ENCODE results near the gene CDC42EP5.
A peak's percentile ranks its signal among the peaks of the same experiment; 100 is the strongest.

Gene CDC42EP5

DNA sequence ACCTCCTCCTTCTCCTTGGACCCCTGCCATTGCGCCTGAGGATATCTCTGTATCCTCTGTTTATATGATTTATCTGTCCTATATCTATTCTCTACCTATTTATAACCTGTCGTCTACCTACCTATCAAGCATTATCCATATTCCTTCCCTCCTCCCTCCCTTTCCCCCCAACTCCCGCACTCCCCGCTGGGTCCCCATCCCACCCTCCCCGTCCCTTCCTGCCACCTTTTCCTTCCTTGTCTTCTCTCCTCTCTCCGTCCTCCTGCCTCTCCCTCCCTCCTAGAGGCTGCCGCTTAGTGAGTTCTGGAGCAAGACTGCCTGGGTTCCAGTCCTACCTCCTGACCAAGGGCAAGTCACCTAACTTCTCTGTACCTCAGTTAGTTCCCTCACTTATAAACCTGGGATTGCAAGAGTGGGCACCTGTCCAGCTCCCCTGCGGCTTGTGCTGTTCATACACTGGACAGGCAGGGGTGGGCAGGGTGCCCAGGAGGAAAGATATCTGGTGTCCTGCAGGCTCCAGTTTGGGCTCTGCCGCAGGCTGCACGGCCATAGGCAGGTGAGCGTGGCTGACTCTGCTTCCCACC, 41.7 kb downstream of the CDC42EP5 start:
- WGBS, 2 donors (ENCODE audit: extremely low coverage in 2 of 2, insufficient read length in 2 of 2, insufficient replicate concordance in 1 of 2), result no CpG with 5 or more reads among the region's 11 CpGs
- H4K8ac ChIP-seq (ENCODE audit: low read depth, low read length), result no peak overlapping the region
- H3K36me3 ChIP-seq (replicated peaks in 1 of 2; ENCODE audit: control insufficient read depth in 2 of 2, insufficient read depth in 2 of 2, low read length in 2 of 2), result peaks cover 30 to 39% of the 10 kb centered on the region in 2 donors
- H3K14ac ChIP-seq (ENCODE audit: low read length), result no peak overlapping the region
- H2BK120ac ChIP-seq (ENCODE audit: low read depth, low read length), result no peak overlapping the region
- peaks cover 0 to 2% of the 10 kb centered on the region in 2 donors for H3K9me3 ChIP-seq (replicated peaks in 1 of 2; ENCODE audit: control insufficient read depth in 2 of 2, insufficient read depth in 1 of 2, low read depth in 1 of 2, low read length in 2 of 2)
- no peak overlapping the region for H3K4ac ChIP-seq (ENCODE audit: low read length)
- H3K18ac ChIP-seq (ENCODE audit: low read length), result peak overlapping the region; percentile 23
- H4K91ac ChIP-seq (ENCODE audit: low read depth, low read length, poor library complexity), result no peak overlapping the region
- no peak overlapping the region for H3K27ac ChIP-seq (replicated peaks; ENCODE audit: low read length)
- peaks cover 23 to 60% of the 10 kb centered on the region in 2 donors for H3K4me1 ChIP-seq (ENCODE audit: control insufficient read depth in 2 of 2, insufficient read depth in 1 of 2, low read depth in 1 of 2, low read length in 2 of 2)
- no peak overlapping the region for H2AFZ ChIP-seq (ENCODE audit: low read length)
- H3K79me1 ChIP-seq (ENCODE audit: low read depth, low read length), result peaks cover 9% of the 10 kb centered on the region
- H3K4me2 ChIP-seq (ENCODE audit: insufficient read depth, low read length, poor library complexity, severe bottlenecking), result no peak overlapping the region
- no peak overlapping the region for H3K9ac ChIP-seq (ENCODE audit: low read depth, low read length, poor library complexity)
- no peak overlapping the region for H2BK5ac ChIP-seq (ENCODE audit: low read length)
- H3K27me3 ChIP-seq (ENCODE audit: control insufficient read depth in 3 of 3, insufficient read depth in 3 of 3, low read depth in 1 of 3, low read length in 3 of 3), result no peaks in the 10 kb centered on the region
- H2AK5ac ChIP-seq (ENCODE audit: low read depth, low read length), result no peak overlapping the region
- H2BK12ac ChIP-seq (ENCODE audit: low read length), result no peak overlapping the region
- no peak for DNase-seq (ENCODE audit: low spot score)
- peak overlapping the region; percentile 29 for H3K23ac ChIP-seq (ENCODE audit: low read depth, low read length, poor library complexity)
- H2BK15ac ChIP-seq (ENCODE audit: low read length), result no peak overlapping the region
- H3K4me3 ChIP-seq (ENCODE audit: low read length in 2 of 2), result no peak overlapping the region

DNA sequence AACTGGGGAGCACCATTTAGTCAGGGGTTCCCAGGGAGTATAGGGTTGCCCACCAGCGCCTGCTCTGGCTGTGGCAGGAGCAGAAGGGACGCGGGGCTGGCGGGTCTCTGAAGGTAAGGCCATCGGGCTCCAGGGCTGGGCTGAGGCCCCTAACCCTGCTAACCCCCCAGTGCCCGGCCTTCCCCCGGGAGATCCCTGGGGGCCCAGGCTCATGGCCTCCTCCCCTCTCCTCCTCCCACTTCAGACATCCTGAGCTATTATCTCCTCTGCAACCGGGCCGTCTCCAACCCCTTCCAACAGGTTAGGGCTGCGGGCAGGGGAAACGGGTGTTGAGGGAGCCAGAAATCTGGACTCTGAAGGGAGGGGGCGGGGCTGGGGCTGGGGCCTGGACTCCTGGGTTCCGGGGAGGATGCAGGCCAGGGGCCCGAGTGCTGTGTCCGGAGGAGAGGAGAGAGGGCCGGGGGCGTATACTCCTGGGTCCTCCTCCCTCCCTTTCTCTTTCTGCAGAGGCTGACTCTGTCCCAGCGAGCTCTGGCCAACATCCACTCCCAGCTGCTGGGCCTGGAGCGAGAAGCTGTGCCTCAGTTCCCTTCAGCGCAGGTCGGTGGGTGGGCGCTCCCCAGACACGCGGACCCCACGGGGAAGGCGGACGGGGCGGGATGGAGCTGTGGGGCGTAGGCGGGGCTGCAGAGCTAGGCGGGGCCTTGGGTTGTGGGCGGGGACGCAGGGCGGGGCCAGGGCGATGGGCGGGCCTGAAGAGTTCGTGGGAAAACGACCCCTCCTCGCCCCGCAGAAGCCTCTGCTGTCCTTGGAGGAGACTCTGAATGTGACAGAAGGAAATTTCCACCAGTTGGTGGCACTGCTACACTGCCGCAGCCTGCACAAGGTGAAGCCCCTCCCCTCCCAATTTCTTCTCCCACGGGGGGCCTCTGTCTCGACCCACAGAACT, 42.5 kb downstream of the CDC42EP5 start:
- Histone ChIP-seq H3K4ac (ENCODE audit: low read length) (peak overlapping the region; percentile 91), H3K9me3 (replicated peaks in 1 of 2; ENCODE audit: control insufficient read depth in 2 of 2, insufficient read depth in 1 of 2, low read depth in 1 of 2, low read length in 2 of 2) (peaks cover 0 to 2% of the 10 kb centered on the region in 2 donors), H3K14ac (ENCODE audit: low read length) (no peak overlapping the region), H2BK120ac (ENCODE audit: low read depth, low read length) (peak overlapping the region; percentile 57), H3K36me3 (replicated peaks in 1 of 2; ENCODE audit: control insufficient read depth in 2 of 2, insufficient read depth in 2 of 2, low read length in 2 of 2) (peaks cover 36 to 42% of the 10 kb centered on the region in 2 donors), H2AK5ac (ENCODE audit: low read depth, low read length) (peak overlapping the region; percentile 88), H3K23ac (ENCODE audit: low read depth, low read length, poor library complexity) (no peak overlapping the region), H3K79me1 (ENCODE audit: low read depth, low read length) (peaks cover 13% of the 10 kb centered on the region), H2BK12ac (ENCODE audit: low read length) (peak overlapping the region; percentile 93), H3K9ac (ENCODE audit: low read depth, low read length, poor library complexity) (peak overlapping the region; percentile 63), H2BK5ac (ENCODE audit: low read length) (peak overlapping the region; percentile 84), H3K4me1 (ENCODE audit: control insufficient read depth in 2 of 2, insufficient read depth in 1 of 2, low read depth in 1 of 2, low read length in 2 of 2) (peaks cover 16 to 58% of the 10 kb centered on the region in 2 donors), H2AFZ (ENCODE audit: low read length) (no peak overlapping the region), H3K18ac (ENCODE audit: low read length) (peak overlapping the region; percentile 95), H3K4me2 (ENCODE audit: insufficient read depth, low read length, poor library complexity, severe bottlenecking) (peak overlapping the region; percentile 69), H4K91ac (ENCODE audit: low read depth, low read length, poor library complexity) (no peak overlapping the region), H3K4me3 (ENCODE audit: low read length in 2 of 2) (no peak overlapping the region), H4K8ac (ENCODE audit: low read depth, low read length) (no peak overlapping the region), H3K27ac (replicated peaks; ENCODE audit: low read length) (peak overlapping the region; percentile 83), H2BK15ac (ENCODE audit: low read length) (peak overlapping the region; percentile 90), H3K27me3 (ENCODE audit: control insufficient read depth in 3 of 3, insufficient read depth in 3 of 3, low read depth in 1 of 3, low read length in 3 of 3) (no peaks in the 10 kb centered on the region)
- WGBS, 2 donors (ENCODE audit: extremely low coverage in 2 of 2, insufficient read length in 2 of 2, insufficient replicate concordance in 1 of 2), result no CpG with 5 or more reads among the region's 43 CpGs
- no peak for DNase-seq (ENCODE audit: low spot score)

DNA sequence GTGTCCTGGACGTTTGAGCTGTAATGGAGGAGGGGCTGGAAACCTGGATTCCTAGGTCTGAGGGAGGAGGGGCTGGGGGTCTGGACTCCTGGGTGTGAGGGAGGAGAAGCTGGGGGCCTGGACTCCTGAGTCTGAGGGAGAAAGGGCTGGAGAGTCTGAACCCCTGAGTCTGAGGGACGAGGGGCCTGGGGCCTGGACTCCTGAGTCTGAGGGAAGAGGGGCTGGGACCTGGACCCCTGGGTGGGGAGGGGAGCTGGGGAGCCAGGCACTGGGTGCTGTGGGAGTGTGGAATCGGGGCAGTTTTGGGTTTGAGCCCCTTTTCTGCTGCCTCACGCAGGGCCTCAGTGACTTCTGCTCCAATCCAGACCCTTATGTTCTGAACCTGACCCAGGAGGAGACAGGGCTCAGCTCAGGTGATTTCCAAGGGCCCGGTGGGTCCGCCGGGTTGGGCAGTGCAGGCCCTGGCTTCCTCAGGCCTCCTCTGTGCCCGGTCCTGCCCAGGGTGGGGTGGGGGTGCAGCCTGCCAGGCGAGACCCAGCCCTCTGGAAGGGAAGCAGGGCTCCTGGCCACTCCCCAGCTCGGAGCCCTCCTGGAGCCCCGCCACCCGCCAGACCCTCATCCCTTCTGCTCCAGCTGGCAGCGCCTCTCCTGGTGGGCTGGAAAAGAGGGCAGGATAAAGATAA, 43.4 kb downstream of the CDC42EP5 start:
- Histone ChIP-seq H2BK5ac (ENCODE audit: low read length) (peak overlapping the region; percentile 84), H4K8ac (ENCODE audit: low read depth, low read length) (no peak overlapping the region), H3K18ac (ENCODE audit: low read length) (peak overlapping the region; percentile 55), H3K36me3 (replicated peaks in 1 of 2; ENCODE audit: control insufficient read depth in 2 of 2, insufficient read depth in 2 of 2, low read length in 2 of 2) (peaks cover 36 to 49% of the 10 kb centered on the region in 2 donors), H3K4ac (ENCODE audit: low read length) (peak overlapping the region; percentile 91), H3K4me2 (ENCODE audit: insufficient read depth, low read length, poor library complexity, severe bottlenecking) (peak overlapping the region; percentile 24), H3K4me3 (ENCODE audit: low read length in 2 of 2) (no peak overlapping the region), H3K23ac (ENCODE audit: low read depth, low read length, poor library complexity) (peak overlapping the region; percentile 77), H2BK15ac (ENCODE audit: low read length) (peak overlapping the region; percentile 90), H3K14ac (ENCODE audit: low read length) (no peak overlapping the region), H3K27ac (replicated peaks; ENCODE audit: low read length) (peak overlapping the region; percentile 83), H3K4me1 (ENCODE audit: control insufficient read depth in 2 of 2, insufficient read depth in 1 of 2, low read depth in 1 of 2, low read length in 2 of 2) (peaks cover 8 to 49% of the 10 kb centered on the region in 2 donors), H2BK120ac (ENCODE audit: low read depth, low read length) (no peak overlapping the region), H4K91ac (ENCODE audit: low read depth, low read length, poor library complexity) (no peak overlapping the region), H3K9ac (ENCODE audit: low read depth, low read length, poor library complexity) (no peak overlapping the region), H2BK12ac (ENCODE audit: low read length) (peak overlapping the region; percentile 84), H2AFZ (ENCODE audit: low read length) (no peak overlapping the region), H3K79me1 (ENCODE audit: low read depth, low read length) (peaks cover 10% of the 10 kb centered on the region), H2AK5ac (ENCODE audit: low read depth, low read length) (peak overlapping the region; percentile 90), H3K9me3 (replicated peaks in 1 of 2; ENCODE audit: control insufficient read depth in 2 of 2, insufficient read depth in 1 of 2, low read depth in 1 of 2, low read length in 2 of 2) (peaks cover 0 to 2% of the 10 kb centered on the region in 2 donors), H3K27me3 (ENCODE audit: control insufficient read depth in 3 of 3, insufficient read depth in 3 of 3, low read depth in 1 of 3, low read length in 3 of 3) (no peaks in the 10 kb centered on the region)
- WGBS, 2 donors (ENCODE audit: extremely low coverage in 2 of 2, insufficient read length in 2 of 2, insufficient replicate concordance in 1 of 2), result no CpG with 5 or more reads among the region's 13 CpGs
- no peak for DNase-seq (ENCODE audit: low spot score)

All from neuronal stem cell (in vitro differentiated cells).